NB4 (cell line): ENCODE measurements around the gene CEP43.

Experiments used
- CTCF ChIP-seq: IDR thresholded peaks from one replicate; pipeline ENCODE4 v1.5.1; 2012; ENCODE audit warnings: low read depth, low read length
- MYC ChIP-seq: IDR thresholded peaks from 2 replicates; pipeline ENCODE4 v1.6.1; 2011; ENCODE audit warnings: low read depth, low read length
- POLR2A ChIP-seq: IDR thresholded peaks from 2 replicates; pipeline ENCODE4 v1.6.1; 2011; ENCODE audit warnings: mild to moderate bottlenecking; ENCODE audit not compliant: insufficient read length; ENCODE audit errors: extremely low read depth

DNA sequence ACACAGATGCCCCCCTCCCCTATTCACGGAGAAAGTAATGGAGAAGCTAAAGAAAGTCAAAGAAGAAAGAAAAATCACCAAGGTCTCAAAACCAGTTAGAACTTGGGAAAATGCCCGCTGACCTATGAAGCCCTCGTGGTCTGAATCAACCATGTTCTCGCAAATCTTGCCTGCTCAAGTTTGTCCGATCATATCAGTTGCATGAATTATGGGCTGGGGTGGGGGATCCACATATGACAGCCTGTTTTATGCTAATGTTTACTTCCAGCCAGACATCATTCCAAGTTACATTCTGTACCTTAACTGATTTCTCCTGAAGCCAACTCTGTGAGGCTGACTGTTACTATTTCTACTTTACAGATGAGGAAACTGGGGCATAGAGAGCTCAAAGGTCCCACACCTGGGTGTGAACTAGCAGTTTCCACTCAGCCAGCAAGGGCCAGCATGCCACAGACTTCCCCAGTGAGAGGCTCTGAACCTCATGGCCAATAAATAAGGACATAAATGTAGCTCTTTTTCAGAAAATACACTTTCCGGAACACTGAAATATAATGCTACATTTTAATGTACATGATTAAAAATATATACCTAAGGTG is 45.0 kb upstream of the CEP43 start:
- TF ChIP-seq CTCF (no peak), POLR2A (no peak), MYC (no peak)
